GM19099 (cell line): Measurements from ENCODE around the gene TMPO.

Source experiments
- POLR2A ChIP-seq: IDR thresholded peaks from 3 replicates; pipeline ENCODE4 v1.6.1; 2011; ENCODE audit warnings: low read depth; ENCODE audit not compliant: insufficient read length; ENCODE audit errors: extremely low read depth

The TMPO gene

DNA sequence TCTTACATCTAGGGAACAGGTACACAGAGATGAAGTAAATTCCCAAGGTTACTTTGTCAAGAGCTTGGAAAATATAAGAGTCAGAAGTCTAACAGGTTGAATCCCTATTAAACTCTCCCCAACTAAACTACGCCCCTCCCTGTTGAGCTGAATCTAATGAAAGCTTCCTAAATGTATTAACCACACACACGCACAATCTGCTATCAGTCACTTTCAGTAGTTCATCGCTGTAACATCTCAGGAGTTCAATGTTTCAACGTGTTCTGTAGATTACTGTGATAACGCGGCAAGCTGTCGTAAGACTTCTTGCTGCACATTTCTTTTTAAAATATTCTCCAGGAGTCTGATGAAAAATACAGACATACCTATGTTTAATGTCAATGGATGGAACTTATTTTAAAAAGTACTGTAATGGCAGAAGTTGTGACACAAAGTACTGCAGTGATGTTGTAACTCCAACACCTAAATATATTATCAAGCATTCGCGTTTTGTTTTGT lies 77.5 kb downstream of the TMPO start:
- no peak for TF ChIP-seq POLR2A

DNA sequence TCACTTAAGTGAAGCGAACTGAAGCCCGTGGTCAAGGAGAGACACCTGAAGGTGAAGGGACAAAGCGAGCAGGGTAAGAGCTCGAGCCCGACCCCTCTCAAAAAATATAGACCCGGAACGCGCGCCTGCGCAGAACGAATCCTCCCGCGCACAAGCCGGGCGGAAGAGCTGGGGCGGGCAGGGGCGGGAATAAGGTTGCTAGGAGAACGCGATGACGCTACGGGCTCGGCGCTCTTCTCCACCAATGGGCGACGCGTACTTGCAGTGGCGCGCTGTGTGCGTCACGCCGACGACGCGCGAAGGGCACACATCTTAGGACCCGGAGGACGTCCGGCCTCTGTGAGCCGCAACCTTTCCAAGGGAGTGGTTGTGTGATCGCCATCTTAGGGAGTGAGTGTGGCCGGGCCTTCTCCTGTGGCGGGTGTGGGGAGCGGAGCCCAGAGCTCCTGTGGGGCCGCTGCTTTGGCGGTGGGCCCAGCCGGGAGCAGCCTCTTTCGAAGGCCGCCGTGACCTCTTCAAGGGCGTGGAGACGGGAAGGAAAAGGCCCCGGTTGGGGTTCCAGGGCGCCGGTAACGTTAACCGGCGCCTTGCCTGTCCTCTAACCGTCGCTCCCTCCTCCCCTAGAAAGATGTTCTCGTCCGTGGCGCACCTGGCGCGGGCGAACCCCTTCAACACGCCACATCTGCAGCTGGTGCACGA lies 78.1 kb downstream of the TMPO start, which contains the start of gene SLC25A3:
Gene SLC25A3 (plus strand): TSS at position 336 of the 699 bp plus-strand sequence. CDS start 293 bp downstream, at position 629.
- TF ChIP-seq POLR2A: peak; percentile 99

DNA sequence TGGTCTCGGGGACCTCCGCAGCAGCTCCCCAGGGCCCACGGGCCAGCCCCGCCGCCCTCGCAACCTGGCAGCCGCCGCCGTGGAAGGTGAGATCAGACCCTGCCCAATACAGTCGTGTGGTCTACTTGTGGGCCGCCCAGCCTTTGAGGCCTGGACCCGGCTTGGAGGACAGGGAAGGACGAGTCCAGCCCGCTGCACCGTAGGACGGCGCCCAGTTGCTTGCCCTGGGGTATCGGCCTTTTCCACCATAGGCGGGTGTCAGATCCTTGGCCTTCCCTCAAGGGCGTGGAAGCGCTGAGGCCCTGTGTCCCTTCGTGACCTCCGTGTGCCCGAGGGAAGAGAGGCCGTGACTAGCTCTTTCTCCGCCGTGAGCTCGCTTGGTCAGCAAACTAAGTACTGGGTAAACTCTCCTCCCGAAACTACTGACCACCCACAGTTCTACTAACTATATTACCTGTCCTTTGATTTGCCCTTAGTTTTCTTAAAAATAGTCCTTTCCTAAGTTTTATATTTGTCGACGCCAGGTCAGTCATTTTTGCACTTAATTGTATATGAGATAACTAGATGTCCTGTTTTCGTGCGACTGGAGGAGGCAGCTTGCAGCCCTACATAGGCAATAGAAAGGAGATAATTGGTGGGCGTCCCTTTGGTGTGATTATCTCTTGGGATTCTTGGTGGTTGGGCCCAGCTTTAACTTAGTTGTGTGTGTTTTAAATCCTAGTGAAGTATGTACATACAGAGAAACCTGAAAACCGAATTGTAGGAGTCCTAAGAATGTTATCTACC lies 78.9 kb downstream of the TMPO start:
- TF ChIP-seq POLR2A: no peak

DNA sequence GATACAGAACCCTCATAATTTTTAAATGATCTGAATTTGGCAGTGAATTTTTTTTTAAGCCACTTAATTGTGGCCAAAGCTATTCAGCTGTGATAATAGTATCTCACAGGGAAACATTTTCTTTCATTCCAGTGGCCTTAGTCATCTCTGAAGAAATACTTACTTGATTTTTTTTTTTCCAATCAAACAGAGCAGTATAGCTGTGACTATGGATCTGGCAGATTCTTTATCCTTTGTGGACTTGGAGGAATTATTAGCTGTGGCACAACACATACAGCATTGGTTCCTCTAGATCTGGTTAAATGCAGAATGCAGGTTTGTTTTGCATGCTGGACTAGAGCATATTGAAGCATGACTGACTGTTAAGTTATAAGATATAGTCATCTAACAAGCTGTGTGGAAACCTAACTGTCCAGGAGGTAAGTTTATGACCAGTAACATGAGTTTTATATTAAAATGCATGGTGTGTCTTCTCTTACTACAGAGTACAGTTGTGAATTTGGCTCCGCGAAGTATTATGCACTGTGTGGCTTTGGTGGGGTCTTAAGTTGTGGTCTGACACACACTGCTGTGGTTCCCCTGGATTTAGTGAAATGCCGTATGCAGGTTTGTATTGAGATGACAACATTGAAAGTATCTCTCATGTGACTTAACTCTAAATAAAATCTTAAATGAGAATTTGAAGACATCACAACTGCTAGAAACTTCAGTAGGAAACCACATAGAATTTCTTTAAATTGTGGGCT lies 80.0 kb downstream of the TMPO start:
- TF ChIP-seq POLR2A: no peak
